GM13977 (cell line): ENCODE results near the gene SMARCD2.

Source experiments
- DNase-seq: peaks from one replicate; pipeline ENCODE4 v3.0.0; 2012; ENCODE audit warnings: low spot score
- in situ Hi-C: fragments of 300-500 bp; cut with MboI; formaldehyde crosslinking; loops from one replicate; pipeline ENCODE4 v1.12.0; 2022; ENCODE audit warnings: low sequenced_read_pairs, low pct_unique_long_range_greater_than_20kb, mixed read lengths, inconsistent platforms; ENCODE audit not compliant: unreplicated experiment
- TF ChIP-seq, protein P1 (sequence below): IDR thresholded peaks from 2 replicates; pipeline ENCODE4 v1.5.1; 2012; ENCODE audit warnings: mild to moderate bottlenecking, control low read depth; ENCODE audit not compliant: insufficient read depth; ENCODE audit errors: extremely low read depth, missing control alignments

The SMARCD2 gene

DNA sequence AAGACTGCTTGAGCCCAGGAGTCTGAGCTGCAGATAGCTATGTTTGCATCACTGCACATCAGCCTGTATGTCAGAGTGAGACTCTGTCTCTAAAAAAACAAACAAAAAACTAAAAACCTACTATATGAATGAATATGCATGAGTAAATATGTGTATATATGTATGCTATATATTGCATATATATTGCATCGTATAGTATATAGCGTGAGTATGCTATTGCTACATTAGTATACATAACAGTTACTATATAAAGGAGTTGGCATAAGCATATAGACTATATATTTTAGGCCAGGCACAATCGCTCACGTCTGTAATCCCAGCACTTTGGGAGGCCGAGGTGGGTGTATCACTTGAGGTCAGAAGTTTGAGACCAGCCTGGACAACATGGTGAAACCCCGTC, 52.4 kb downstream of the SMARCD2 start:
- in situ Hi-C loops, result no loop called here
- TF ChIP-seq, protein P1, sequence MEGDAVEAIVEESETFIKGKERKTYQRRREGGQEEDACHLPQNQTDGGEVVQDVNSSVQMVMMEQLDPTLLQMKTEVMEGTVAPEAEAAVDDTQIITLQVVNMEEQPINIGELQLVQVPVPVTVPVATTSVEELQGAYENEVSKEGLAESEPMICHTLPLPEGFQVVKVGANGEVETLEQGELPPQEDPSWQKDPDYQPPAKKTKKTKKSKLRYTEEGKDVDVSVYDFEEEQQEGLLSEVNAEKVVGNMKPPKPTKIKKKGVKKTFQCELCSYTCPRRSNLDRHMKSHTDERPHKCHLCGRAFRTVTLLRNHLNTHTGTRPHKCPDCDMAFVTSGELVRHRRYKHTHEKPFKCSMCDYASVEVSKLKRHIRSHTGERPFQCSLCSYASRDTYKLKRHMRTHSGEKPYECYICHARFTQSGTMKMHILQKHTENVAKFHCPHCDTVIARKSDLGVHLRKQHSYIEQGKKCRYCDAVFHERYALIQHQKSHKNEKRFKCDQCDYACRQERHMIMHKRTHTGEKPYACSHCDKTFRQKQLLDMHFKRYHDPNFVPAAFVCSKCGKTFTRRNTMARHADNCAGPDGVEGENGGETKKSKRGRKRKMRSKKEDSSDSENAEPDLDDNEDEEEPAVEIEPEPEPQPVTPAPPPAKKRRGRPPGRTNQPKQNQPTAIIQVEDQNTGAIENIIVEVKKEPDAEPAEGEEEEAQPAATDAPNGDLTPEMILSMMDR, result no peak
- DNase-seq, result no peak

DNA sequence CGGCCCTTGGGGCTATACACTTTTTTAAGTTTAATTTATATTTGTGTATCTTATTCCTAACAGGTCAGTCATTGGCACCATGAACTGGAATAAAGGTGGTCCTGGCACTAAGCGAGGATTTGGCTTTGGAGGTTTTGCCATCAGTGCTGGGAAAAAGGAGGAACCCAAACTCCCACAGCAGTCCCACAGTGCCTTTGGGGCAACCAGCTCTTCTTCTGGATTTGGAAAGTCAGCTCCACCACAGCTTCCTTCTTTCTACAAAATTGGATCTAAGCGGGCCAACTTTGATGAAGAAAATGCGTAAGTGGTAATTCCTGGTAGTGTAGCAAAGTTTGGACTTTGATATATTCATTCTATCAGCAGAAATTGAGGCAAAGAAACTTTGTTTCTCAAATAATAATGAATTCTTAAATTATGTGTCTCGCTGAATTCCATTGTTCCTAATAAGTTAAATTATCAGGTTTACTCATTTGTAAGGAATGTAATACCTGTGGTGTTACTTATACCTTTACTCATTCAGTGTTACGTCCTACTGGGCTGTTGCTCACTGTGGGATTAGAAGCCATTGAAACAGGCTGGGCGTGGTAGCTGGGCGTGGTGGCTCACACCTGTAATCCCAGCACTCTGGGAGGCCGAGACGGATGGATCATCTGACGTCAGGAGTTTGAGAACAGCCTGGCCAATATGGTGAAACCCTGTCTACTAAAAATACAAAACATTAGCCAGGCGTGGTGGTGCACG, 55.3 kb downstream of the SMARCD2 start:
- no peak for DNase-seq
- TF ChIP-seq, protein P1, result no peak
- in situ Hi-C loops, result no loop called here

DNA sequence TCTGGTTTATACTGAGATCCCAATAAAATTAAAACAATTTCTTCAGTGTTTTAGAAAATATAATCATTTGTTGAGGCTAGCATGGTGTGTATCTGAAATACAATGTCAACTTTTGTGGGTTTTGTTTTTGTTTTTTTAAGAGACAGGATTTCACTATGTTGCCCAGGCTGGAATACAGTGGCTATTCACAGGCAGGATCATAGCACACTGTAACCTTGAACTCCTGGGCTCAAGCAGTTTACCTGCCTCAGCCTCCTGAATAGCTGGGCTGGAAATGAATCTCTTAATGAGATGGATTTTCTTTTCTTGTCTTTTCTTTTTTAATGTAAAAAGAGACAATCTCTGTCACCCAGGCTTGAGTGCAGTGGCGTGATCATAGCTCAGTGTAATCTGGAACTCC, 56.4 kb downstream of the SMARCD2 start:
- in situ Hi-C loops, result no loop called here
- no peak for DNase-seq
- TF ChIP-seq, protein P1, result no peak

DNA sequence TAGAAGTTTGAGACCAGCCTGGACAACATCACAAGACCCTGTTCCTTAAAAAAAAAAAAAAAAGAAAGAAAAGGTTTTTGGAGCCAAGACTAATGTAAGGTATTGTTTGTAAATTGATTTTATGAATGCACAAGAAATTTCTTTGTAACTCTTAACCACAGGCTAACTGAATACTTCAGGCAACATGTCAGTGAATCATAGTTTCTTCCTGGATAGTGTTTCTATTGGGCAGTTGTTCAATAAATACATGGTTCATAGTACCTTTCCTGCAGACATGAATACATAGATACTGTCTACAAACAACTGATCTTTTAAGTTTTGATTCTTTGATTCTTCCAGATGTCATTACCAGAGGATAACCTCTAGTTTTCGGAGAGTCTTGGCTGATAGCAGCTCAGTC, 56.9 kb downstream of the SMARCD2 start:
- DNase-seq, result no peak
- TF ChIP-seq, protein P1, result no peak
- in situ Hi-C loops, result no loop called here

DNA sequence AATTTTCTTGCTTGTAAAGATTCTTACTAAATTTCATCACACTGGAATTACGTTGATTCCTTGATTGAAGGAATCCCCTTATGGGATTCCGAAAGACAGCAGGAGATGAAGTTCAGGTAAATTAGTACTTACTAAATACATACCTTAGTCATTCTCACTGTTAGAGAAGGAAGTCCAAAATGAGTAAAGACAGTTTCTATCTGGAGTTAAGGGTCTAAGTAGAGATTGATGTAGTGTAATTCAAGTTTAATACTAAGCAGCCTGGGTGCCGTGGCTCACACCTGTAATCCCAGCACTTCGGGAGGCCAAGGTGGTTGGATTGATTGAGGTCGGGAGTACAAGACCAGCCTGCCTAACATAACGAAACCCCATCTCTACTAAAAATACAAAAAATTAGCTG, 59.0 kb downstream of the SMARCD2 start:
- TF ChIP-seq, protein P1, result no peak
- no peak for DNase-seq
- in situ Hi-C loops, result no loop called here
